ENCODE results near the gene CLCN5.

Gene CLCN5

GRCh38 chrX:49925176-49925575 lies 2.8 kb downstream of the CLCN5 start:
- no peaks in the 10 kb centered on the region for H3K9me3 ChIP-seq
- H3K27me3 ChIP-seq, result no peaks in the 10 kb centered on the region
- peak overlapping the region; percentile 83 for H3K4me3 ChIP-seq (ENCODE audit: low read depth, low read length)

GRCh38 chrX:49930039-49930438 lies 7.6 kb downstream of the CLCN5 start:
- Histone ChIP-seq H3K9me3 (no peaks in the 10 kb centered on the region), H3K4me1 (no peaks in the 10 kb centered on the region), H3K27me3 (no peaks in the 10 kb centered on the region), H3K4me3 (ENCODE audit: low read depth, low read length) (no peak overlapping the region), H3K36me3 (peaks cover 18% of the 10 kb centered on the region)
- no peak for DNase-seq
- no peak for TF ChIP-seq CTCF (IDR thresholded peaks at IDR 0.05; ENCODE audit: low read depth, low read length)

More at GRCh38 chrX:49925176-49925575, 2.8 kb downstream of the CLCN5 start:
- peaks cover 18% of the 10 kb centered on the region for H3K36me3 ChIP-seq
- H3K4me1 ChIP-seq, result no peaks in the 10 kb centered on the region; the same call in 1 of the 2 replicates
- no peak for TF ChIP-seq CTCF (IDR thresholded peaks at IDR 0.05; ENCODE audit: low read depth, low read length)
- peak; percentile 16 for DNase-seq

DNA sequence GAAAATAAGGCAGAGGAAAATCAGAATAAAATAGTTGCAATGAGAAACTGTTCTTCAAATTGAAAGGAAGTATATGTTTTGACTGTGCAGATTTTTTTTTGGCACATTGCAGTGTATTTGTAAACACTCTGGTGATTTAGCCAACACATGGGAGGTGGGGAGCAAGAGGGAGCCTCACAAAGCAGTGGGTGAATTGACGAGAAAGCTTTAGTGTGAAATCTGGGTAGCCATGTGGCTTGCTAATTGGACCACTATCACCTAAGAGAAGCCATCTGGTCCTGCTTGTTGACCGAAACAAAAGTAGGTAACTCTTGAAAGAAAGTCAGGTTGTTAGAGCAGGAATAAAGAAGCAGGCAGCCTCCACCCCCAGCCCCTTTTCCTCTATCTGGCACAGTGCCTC lies 10.4 kb downstream of the CLCN5 start:
- no peak for TF ChIP-seq CTCF (IDR thresholded peaks at IDR 0.05; ENCODE audit: low read depth, low read length)
- Histone ChIP-seq H3K4me1 (no peaks in the 10 kb centered on the region), H3K9me3 (no peaks in the 10 kb centered on the region), H3K4me3 (ENCODE audit: low read depth, low read length) (no peak overlapping the region), H3K36me3 (peaks cover 5% of the 10 kb centered on the region), H3K27me3 (no peaks in the 10 kb centered on the region)
- no peak for DNase-seq

GRCh38 chrX:49934148-49934547 lies 11.8 kb downstream of the CLCN5 start:
- no peak for DNase-seq
- Histone ChIP-seq H3K4me1 (no peaks in the 10 kb centered on the region), H3K27me3 (no peaks in the 10 kb centered on the region), H3K36me3 (no peaks in the 10 kb centered on the region; the same call in 1 of the 2 replicates), H3K9me3 (no peaks in the 10 kb centered on the region), H3K4me3 (ENCODE audit: low read depth, low read length) (no peak overlapping the region)
- no peak for TF ChIP-seq CTCF (IDR thresholded peaks at IDR 0.05; ENCODE audit: low read depth, low read length)

- H3K9me3 ChIP-seq, result no peaks in the 10 kb centered on the region
- no peak overlapping the region for H3K4me3 ChIP-seq (ENCODE audit: low read depth, low read length)
- H3K36me3 ChIP-seq, result no peaks in the 10 kb centered on the region; the same call in 1 of the 2 replicates
- H3K27me3 ChIP-seq, result no peaks in the 10 kb centered on the region
- TF ChIP-seq CTCF (IDR thresholded peaks at IDR 0.05; ENCODE audit: low read depth, low read length), result no peak
- DNase-seq, result no peak
- no peaks in the 10 kb centered on the region for H3K4me1 ChIP-seq
Measured at GRCh38 chrX:49934729-49935128, 12.3 kb downstream of the CLCN5 start.

GRCh38 chrX:49947781-49948180 lies 25.4 kb downstream of the CLCN5 start:
- no peak for TF ChIP-seq CTCF (IDR thresholded peaks at IDR 0.05; ENCODE audit: low read depth, low read length)
- Histone ChIP-seq H3K9me3 (no peaks in the 10 kb centered on the region), H3K27me3 (no peaks in the 10 kb centered on the region), H3K36me3 (no peaks in the 10 kb centered on the region), H3K4me3 (ENCODE audit: low read depth, low read length) (no peak overlapping the region), H3K4me1 (no peaks in the 10 kb centered on the region)
- no peak for DNase-seq
